Smooth muscle cell of bladder (primary cell): Measurements from ENCODE around the gene CFAP97. TPM values are rescaled to one million over a fixed set of nuclear protein-coding genes. Genes with fewer than 3 reads are reported as not detected.

Source experiments
- total RNA-seq: library from RNA; depleted of rRNA; stranded (reverse); fragments of >200 nt; gene quantifications from 2 replicates; pipeline ENCODE4 v1.2.3, GENCODE V29; 2014

CFAP97 gene
- 30.9 and 39.4 TPM in 2 replicates for total RNA-seq

GRCh38 chr4:185203486-185204237 lies at the start of gene CFAP97:
Gene CFAP97, minus strand, starts transcription at chr4:185204000. Its CDS starts 12,804 bp downstream, at chr4:185191196.

GRCh38 chr4:185209031-185209851 lies 5.4 kb upstream of the CFAP97 start, which contains the start of gene SNX25:
Gene SNX25, plus strand, starts transcription at chr4:185209598. Its CDS starts 229 bp downstream, at chr4:185209827.

DNA sequence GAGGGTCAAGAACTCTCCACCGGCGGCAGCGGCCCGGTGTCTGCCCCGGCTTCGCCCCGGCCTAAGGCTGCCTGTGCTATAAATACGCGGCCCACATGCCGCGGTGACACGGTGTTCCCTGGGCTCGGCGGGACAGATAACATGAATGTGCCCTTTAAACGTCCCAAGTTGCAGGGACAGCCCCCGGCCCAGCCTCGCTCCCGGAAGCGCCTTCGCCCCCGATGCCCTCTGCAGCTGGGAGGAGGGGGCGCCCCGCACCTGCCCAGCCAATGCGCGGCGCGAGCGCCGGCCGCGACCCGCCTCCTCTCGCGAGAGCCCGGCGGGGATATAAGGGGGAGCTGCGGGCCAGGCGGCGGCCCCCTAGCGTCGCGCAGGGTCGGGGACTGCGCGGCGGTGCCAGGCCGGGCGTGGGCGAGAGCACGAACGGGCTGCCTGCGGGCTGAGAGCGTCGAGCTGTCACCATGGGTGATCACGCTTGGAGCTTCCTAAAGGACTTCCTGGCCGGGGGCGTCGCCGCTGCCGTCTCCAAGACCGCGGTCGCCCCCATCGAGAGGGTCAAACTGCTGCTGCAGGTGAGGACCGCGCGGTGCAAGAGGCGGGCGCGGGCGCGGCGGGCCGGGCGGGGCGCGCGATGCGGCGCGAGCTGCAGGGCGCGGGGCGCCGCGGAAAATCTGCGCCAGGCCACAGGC lies 60.7 kb downstream of the CFAP97 start, which contains the start of gene SLC25A4:
SLC25A4 (plus strand) TSS at position 355 of the 689 bp plus-strand sequence; CDS start at position 462, 107 bp downstream.

Other genes starting within 250 kb of the CFAP97 start
- gene HELT, start 185.5 kb downstream of the CFAP97 start, total RNA-seq = not detected in 2 replicates
- 4.1 and 10.5 TPM in 2 replicates for gene SLC25A4, start 60.7 kb downstream of the CFAP97 start, total RNA-seq
- 26.9 and 63.8 TPM in 2 replicates for gene SNX25, start 5.6 kb upstream of the CFAP97 start, total RNA-seq
- gene LRP2BP, start 191.9 kb upstream of the CFAP97 start, total RNA-seq = 0.28 and 0.55 TPM in 2 replicates
- gene ANKRD37, start 192.8 kb upstream of the CFAP97 start, total RNA-seq = 3.7 and 25.8 TPM in 2 replicates
- gene UFSP2, start 222.0 kb upstream of the CFAP97 start, total RNA-seq = 49.3 and 50.3 TPM in 2 replicates